CD4-positive, alpha-beta T cell (primary cell): ENCODE data around the gene INPP4B. TPM values are rescaled to one million over a fixed set of nuclear protein-coding genes. Genes with fewer than 3 reads are reported as not detected.
A peak's percentile ranks its signal among the peaks of the same experiment; 100 is the strongest.

Experiments
- ATAC-seq: fragments of 200-7000 bp; cut with Tn5 transposase; one replicate; pipeline ENCODE4 v1.10.0; 2022; ENCODE audit warnings: mild to moderate bottlenecking; ENCODE audit not compliant: poor library complexity
- CTCF ChIA-PET: fragments of 350-600 bp; sonication (Branson Sonifier 250); formaldehyde crosslinking; loops from one replicate; lab custom pipeline; 2021; ENCODE audit warnings: antibody characterized with exemption, inconsistent platforms; lab: Charles Lee
- POLR2A ChIA-PET: fragments of 350-600 bp; sonication (Branson Sonifier 250); formaldehyde crosslinking; loops from one replicate; lab custom pipeline; 2021; ENCODE audit warnings: antibody characterized with exemption, inconsistent platforms; lab: Charles Lee
- DNase-seq, 14 experiments: peaks; one replicate each; pipeline ENCODE4 v3.0.0-alpha.2; 2013 to 2020; ENCODE audit warnings: mixed read lengths in 2 of 14
- H3K27ac ChIP-seq, 2 donors: one replicate each; pipeline versions ENCODE4 v1.5.1 to v1.7.0; 2013; ENCODE audit warnings: low read length in 2 of 2, low read depth in 1 of 2, mild to moderate bottlenecking in 1 of 2
- H3K27me3 ChIP-seq, 2 experiments: 1 replicate in 1 of 2; 2 replicates in 1 of 2; pipeline versions ENCODE4 v1.6.1 to v1.7.0; 2013; ENCODE audit warnings: low read length in 2 of 2, control low read depth in 1 of 2, mild to moderate bottlenecking in 1 of 2, moderate library complexity in 1 of 2; ENCODE audit not compliant: insufficient read depth in 2 of 2, control insufficient read depth in 1 of 2
- H3K36me3 ChIP-seq: one replicate; pipeline ENCODE4 v1.6.1; 2013; ENCODE audit warnings: low read length, control low read depth; ENCODE audit not compliant: insufficient read depth
- H3K4me1 ChIP-seq: one replicate; pipeline ENCODE4 v1.6.1; 2013; ENCODE audit warnings: low read length, control low read depth; ENCODE audit not compliant: insufficient read depth
- H3K4me3 ChIP-seq: one replicate; pipeline ENCODE4 v1.5.1; 2013; ENCODE audit warnings: mild to moderate bottlenecking, low read length, moderate library complexity
- H3K9me3 ChIP-seq, 2 experiments: 1 replicate in 1 of 2; 2 replicates in 1 of 2; pipeline versions ENCODE4 v1.6.1 to v1.7.0; 2013; ENCODE audit warnings: low read length in 2 of 2, mild to moderate bottlenecking in 2 of 2, control low read depth in 1 of 2, moderate library complexity in 1 of 2; ENCODE audit not compliant: control insufficient read depth in 1 of 2, insufficient read depth in 1 of 2
- H3K27ac Mint-ChIP-seq: one replicate; pipeline ENCODE4 v1.8.0; 2020; ENCODE audit warnings: mixed read lengths
- H3K27me3 Mint-ChIP-seq: one replicate; pipeline ENCODE4 v1.8.0; 2021; ENCODE audit warnings: mixed read lengths
- H3K36me3 Mint-ChIP-seq: one replicate; pipeline ENCODE4 v1.8.0; 2021; ENCODE audit warnings: low read depth, mixed read lengths
- H3K4me1 Mint-ChIP-seq: one replicate; pipeline ENCODE4 v1.8.0; 2021; ENCODE audit warnings: low read depth, mixed read lengths
- H3K4me3 Mint-ChIP-seq: one replicate; pipeline ENCODE4 v1.8.0; 2020; ENCODE audit warnings: mild to moderate bottlenecking, mixed read lengths
- H3K9me3 Mint-ChIP-seq: one replicate; pipeline ENCODE4 v1.8.0; 2020; ENCODE audit warnings: mixed read lengths
- intact Hi-C, 2 experiments: fragments of 100-400 bp; cut with DNase I in 1 of 2; cut with micrococcal nuclease in 1 of 2; formaldehyde crosslinking; loops; one replicate each; pipeline versions ENCODE4 v1.15.1 to v1.9.0; 2023 to 2025; cut with DNase I, micrococcal nuclease
- total RNA-seq, 174 experiments: library from RNA in 2 of 174; stranded (reverse) in 2 of 174; gene quantifications; one replicate each; pipeline ENCODE4 v1.2.3 and lab custom pipeline; 2021 to 2026
- TF ChIP-seq, protein P1 (sequence below): fragments of 200-600 bp; IDR thresholded peaks from one replicate; pipeline ENCODE4 v1.8.0; 2022; ENCODE audit warnings: antibody characterized with exemption, mild to moderate bottlenecking

INPP4B gene
- total RNA-seq, 2 experiments from 2014 or later = 50.7 to 53.8 TPM

GRCh38 chr4:142309772-142310171 is 536.3 kb downstream of the INPP4B start:
- H3K27me3 Mint-ChIP-seq = no peaks in the 10 kb centered on the region
- Histone ChIP-seq H3K27me3 (no peaks in the 10 kb centered on the region), H3K9me3 (no peaks in the 10 kb centered on the region), H3K4me3 (no peak overlapping the region), H3K4me1 (peaks cover 23% of the 10 kb centered on the region), H3K36me3 (peaks cover 75% of the 10 kb centered on the region), H3K27ac (no peak overlapping the region)
- peaks cover 91% of the 10 kb centered on the region for H3K36me3 Mint-ChIP-seq
- H3K9me3 Mint-ChIP-seq = no peaks in the 10 kb centered on the region
- TF ChIP-seq, protein P1, sequence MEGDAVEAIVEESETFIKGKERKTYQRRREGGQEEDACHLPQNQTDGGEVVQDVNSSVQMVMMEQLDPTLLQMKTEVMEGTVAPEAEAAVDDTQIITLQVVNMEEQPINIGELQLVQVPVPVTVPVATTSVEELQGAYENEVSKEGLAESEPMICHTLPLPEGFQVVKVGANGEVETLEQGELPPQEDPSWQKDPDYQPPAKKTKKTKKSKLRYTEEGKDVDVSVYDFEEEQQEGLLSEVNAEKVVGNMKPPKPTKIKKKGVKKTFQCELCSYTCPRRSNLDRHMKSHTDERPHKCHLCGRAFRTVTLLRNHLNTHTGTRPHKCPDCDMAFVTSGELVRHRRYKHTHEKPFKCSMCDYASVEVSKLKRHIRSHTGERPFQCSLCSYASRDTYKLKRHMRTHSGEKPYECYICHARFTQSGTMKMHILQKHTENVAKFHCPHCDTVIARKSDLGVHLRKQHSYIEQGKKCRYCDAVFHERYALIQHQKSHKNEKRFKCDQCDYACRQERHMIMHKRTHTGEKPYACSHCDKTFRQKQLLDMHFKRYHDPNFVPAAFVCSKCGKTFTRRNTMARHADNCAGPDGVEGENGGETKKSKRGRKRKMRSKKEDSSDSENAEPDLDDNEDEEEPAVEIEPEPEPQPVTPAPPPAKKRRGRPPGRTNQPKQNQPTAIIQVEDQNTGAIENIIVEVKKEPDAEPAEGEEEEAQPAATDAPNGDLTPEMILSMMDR = no peak
- ChIA-PET CTCF (no interaction called here), POLR2A (interaction anchor here (0.7 kb wide), 1 partner anchor 295 kb away, joined by 3 read pairs; no protein-coding TSS in a partner anchor)
- ATAC-seq = no peak
- H3K4me3 Mint-ChIP-seq = no peak overlapping the region
- peaks cover 82% of the 10 kb centered on the region for H3K4me1 Mint-ChIP-seq
- H3K27ac Mint-ChIP-seq = peak overlapping the region; percentile 38
- intact Hi-C loops = loop anchor here (2.0 to 10.0 kb wide), 3 partner anchors 13 to 515 kb away; no protein-coding TSS in a partner anchor
- no peak for DNase-seq

DNA sequence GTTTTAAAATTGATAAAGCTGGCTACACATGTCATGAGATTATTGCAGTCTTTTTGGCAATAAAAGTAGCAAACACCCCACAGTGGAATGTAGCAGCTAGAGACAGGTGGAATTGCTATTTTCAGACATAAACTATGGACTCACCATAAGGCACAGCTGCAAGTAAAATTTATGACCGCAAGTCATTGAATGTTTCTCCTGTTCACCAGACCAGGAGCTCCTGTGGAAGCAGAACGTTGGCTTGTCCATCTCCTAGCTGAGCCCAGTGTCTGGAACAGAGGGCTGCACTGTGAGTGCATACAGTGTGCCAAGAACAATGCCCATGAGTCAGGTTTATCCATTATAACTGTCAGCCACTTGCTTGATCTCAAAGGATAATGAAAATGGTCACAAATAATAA is 538.2 kb downstream of the INPP4B start:
- Histone ChIP-seq H3K9me3 (no peaks in the 10 kb centered on the region), H3K27ac (no peak overlapping the region), H3K4me3 (no peak overlapping the region), H3K27me3 (no peaks in the 10 kb centered on the region), H3K4me1 (peaks cover 4% of the 10 kb centered on the region), H3K36me3 (peaks cover 68% of the 10 kb centered on the region)
- ATAC-seq (no peak), DNase-seq (no peak)
- TF ChIP-seq, protein P1 = no peak
- H3K27ac Mint-ChIP-seq = no peak overlapping the region
- peaks cover 82% of the 10 kb centered on the region for H3K4me1 Mint-ChIP-seq
- H3K9me3 Mint-ChIP-seq = no peaks in the 10 kb centered on the region
- POLR2A ChIA-PET = interaction anchor here (0.8 to 1.7 kb wide), 3 partner anchors 11 to 24 kb away, joined by 3 to 4 read pairs (median 3); no protein-coding TSS in a partner anchor
- intact Hi-C loops = loop anchor here in 1 of 2 experiments (5.0 kb wide), 1 partner anchor 34 kb away; no protein-coding TSS in a partner anchor
- CTCF ChIA-PET = interaction anchor here (0.8 kb wide), 1 partner anchor 18 kb away, joined by 6 read pairs; no protein-coding TSS in a partner anchor
- no peak overlapping the region for H3K4me3 Mint-ChIP-seq
- H3K27me3 Mint-ChIP-seq = no peaks in the 10 kb centered on the region
- peaks cover 91% of the 10 kb centered on the region for H3K36me3 Mint-ChIP-seq

DNA sequence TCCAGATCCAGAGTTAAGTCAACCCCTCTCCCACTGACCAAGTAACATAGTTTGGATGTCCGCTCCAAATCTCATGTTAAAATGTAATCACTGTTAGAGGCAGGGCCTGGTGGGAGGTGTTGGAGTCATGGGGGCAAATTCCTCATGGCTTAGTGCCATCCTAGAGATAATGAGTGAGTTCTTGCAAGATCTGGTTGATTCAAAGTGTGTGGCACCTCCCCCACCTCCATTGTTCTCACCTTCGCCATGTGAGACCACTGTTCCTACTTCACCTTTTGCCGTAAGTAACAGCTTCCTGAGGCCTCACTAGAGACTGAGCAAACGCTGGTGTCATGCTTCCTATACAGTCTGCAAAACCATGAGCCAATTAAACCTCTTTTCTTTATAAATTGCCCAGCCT is 548.8 kb downstream of the INPP4B start:
- Histone ChIP-seq H3K27ac (no peak overlapping the region), H3K9me3 (no peaks in the 10 kb centered on the region), H3K27me3 (no peaks in the 10 kb centered on the region), H3K4me3 (no peak overlapping the region), H3K36me3 (peaks cover 44% of the 10 kb centered on the region), H3K4me1 (peaks cover 9% of the 10 kb centered on the region)
- no peak for ATAC-seq
- ChIA-PET POLR2A (interaction anchor here (1.0 kb wide), 1 partner anchor 14 kb away, joined by 4 read pairs; no protein-coding TSS in a partner anchor), CTCF (interaction anchor here (1.4 kb wide), 1 partner anchor 29 kb away, joined by 3 read pairs; no protein-coding TSS in a partner anchor)
- Mint-ChIP-seq H3K9me3 (peaks cover 2% of the 10 kb centered on the region), H3K36me3 (peaks cover 89% of the 10 kb centered on the region), H3K4me1 (peaks cover 60% of the 10 kb centered on the region), H3K27ac (no peak overlapping the region), H3K27me3 (no peaks in the 10 kb centered on the region), H3K4me3 (no peak overlapping the region)
- intact Hi-C loops = loop anchor here (2.0 to 5.0 kb wide), 2 partner anchors 13 to 35 kb away; no protein-coding TSS in a partner anchor
- DNase-seq = no peak
- TF ChIP-seq, protein P1 = no peak
